Astrocyte (in vitro differentiated cells and primary cell): ENCODE results near the gene OLFML2B. TPM values are rescaled to one million over a fixed set of nuclear protein-coding genes. Genes with fewer than 3 reads are reported as not detected.

ENCODE experiments used
- DNase-seq: peaks from one replicate; pipeline ENCODE4 v3.0.0-alpha.2; 2010; ENCODE audit warnings: low read depth
- FAIRE-seq: peaks from 2 replicates; lab custom pipeline; 2011; peaks lifted over from hg19 to GRCh38; lab: Jason Lieb, UNC
- H2AFZ ChIP-seq: 2 replicates; pipeline ENCODE4 v1.6.0; 2012; ENCODE audit warnings: low read depth, low read length, inconsistent platforms
- H3K27ac ChIP-seq: 2 replicates; pipeline ENCODE4 v1.5.1; 2011; ENCODE audit warnings: low read depth, low read length, inconsistent platforms
- H3K27me3 ChIP-seq: 2 replicates; pipeline ENCODE4 v1.6.0; 2011; ENCODE audit warnings: low read length, inconsistent platforms; ENCODE audit not compliant: insufficient read depth
- H3K36me3 ChIP-seq: 2 replicates; pipeline ENCODE4 v1.5.1; 2011; ENCODE audit warnings: low read length, inconsistent platforms; ENCODE audit not compliant: insufficient read depth
- H3K4me1 ChIP-seq: 2 replicates; pipeline ENCODE4 v1.5.1; 2011; ENCODE audit warnings: low read length, inconsistent platforms; ENCODE audit not compliant: insufficient read depth
- H3K4me2 ChIP-seq: 2 replicates; pipeline ENCODE4 v1.6.0; 2012; ENCODE audit warnings: low read length, inconsistent platforms
- H3K4me3 ChIP-seq: 2 replicates; pipeline ENCODE4 v1.5.1; 2011; ENCODE audit warnings: low read depth, mild to moderate bottlenecking, low read length, inconsistent platforms; ENCODE audit not compliant: insufficient read depth
- H3K79me2 ChIP-seq: 2 replicates; pipeline ENCODE4 v1.6.0; 2012; ENCODE audit warnings: mild to moderate bottlenecking, low read length, inconsistent platforms; ENCODE audit not compliant: insufficient read depth
- H3K9ac ChIP-seq: 2 replicates; pipeline ENCODE4 v1.6.0; 2012; ENCODE audit warnings: mild to moderate bottlenecking, low read length, inconsistent platforms
- H3K9me3 ChIP-seq: 2 replicates; pipeline ENCODE4 v1.5.1; 2012; ENCODE audit warnings: low read depth, mild to moderate bottlenecking, low read length, inconsistent platforms; ENCODE audit not compliant: insufficient read depth
- H4K20me1 ChIP-seq: 2 replicates; pipeline ENCODE4 v1.6.0; 2012; ENCODE audit warnings: low read length, inconsistent platforms; ENCODE audit not compliant: insufficient read depth
- H3K27ac Mint-ChIP-seq: one replicate; pipeline ENCODE4 v1.8.0; 2021; ENCODE audit warnings: mild to moderate bottlenecking, mixed read lengths; ENCODE audit not compliant: unreplicated experiment
- H3K27me3 Mint-ChIP-seq: one replicate; pipeline ENCODE4 v1.8.0; 2021; ENCODE audit warnings: low read depth, mixed read lengths; ENCODE audit not compliant: unreplicated experiment
- H3K36me3 Mint-ChIP-seq: one replicate; pipeline ENCODE4 v1.8.0; 2021; ENCODE audit warnings: low read depth, mixed read lengths; ENCODE audit not compliant: unreplicated experiment
- H3K4me1 Mint-ChIP-seq: one replicate; pipeline ENCODE4 v1.8.0; 2021; ENCODE audit warnings: low read depth, mixed read lengths; ENCODE audit not compliant: unreplicated experiment
- H3K4me3 Mint-ChIP-seq: one replicate; pipeline ENCODE4 v1.8.0; 2021; ENCODE audit warnings: mild to moderate bottlenecking, moderate library complexity, mixed read lengths; ENCODE audit not compliant: unreplicated experiment
- H3K9me3 Mint-ChIP-seq: one replicate; pipeline ENCODE4 v1.8.0; 2021; ENCODE audit warnings: mild to moderate bottlenecking, mixed read lengths; ENCODE audit not compliant: unreplicated experiment
- EZH2 ChIP-seq: IDR thresholded peaks from 2 replicates; pipeline ENCODE4 v1.6.1; 2012; ENCODE audit warnings: mild to moderate bottlenecking, low read length, inconsistent platforms; ENCODE audit not compliant: insufficient read depth
- total RNA-seq: library from RNA; stranded (reverse); gene quantifications from 2 replicates; pipeline ENCODE4 v1.2.1, GENCODE V29; 2021
- TF ChIP-seq, protein P1 (sequence below): IDR thresholded peaks from 2 replicates; pipeline ENCODE4 v1.5.1; 2011; ENCODE audit warnings: low read depth, mild to moderate bottlenecking, inconsistent platforms, low read length, moderate library complexity; ENCODE audit not compliant: insufficient read depth

Gene OLFML2B
- total RNA-seq, 1 donor from 2014 or later = 14.7 TPM

DNA sequence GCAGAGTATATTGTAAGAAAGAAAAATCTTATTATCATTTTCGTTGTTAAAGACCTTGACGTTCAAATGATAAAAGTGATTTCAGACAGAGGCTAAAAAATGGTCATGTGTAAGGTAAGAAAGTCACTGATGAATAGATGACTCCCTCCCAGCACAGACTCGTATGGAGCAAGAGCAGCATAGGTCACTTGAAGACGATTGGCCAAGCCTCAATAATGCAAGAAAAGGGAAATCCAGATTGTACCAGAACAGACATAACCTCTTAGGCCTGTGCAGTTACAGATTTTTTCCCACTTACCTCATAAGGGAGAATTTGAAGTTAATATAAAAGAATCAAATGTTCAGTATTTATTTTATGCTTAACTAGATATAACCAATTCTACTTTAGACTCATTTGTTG lies 16.3 kb upstream of the OLFML2B start:
- Histone ChIP-seq H3K4me3 (no peak overlapping the region), H3K27me3 (no peaks in the 10 kb centered on the region), H3K79me2 (no peaks in the 10 kb centered on the region), H3K4me1 (peaks cover 9% of the 10 kb centered on the region), H3K9me3 (no peaks in the 10 kb centered on the region), H3K9ac (no peak overlapping the region), H4K20me1 (no peaks in the 10 kb centered on the region), H2AFZ (no peak overlapping the region), H3K36me3 (no peaks in the 10 kb centered on the region), H3K4me2 (no peak overlapping the region), H3K27ac (no peak overlapping the region)
- TF ChIP-seq EZH2 = no peak
- TF ChIP-seq, protein P1, sequence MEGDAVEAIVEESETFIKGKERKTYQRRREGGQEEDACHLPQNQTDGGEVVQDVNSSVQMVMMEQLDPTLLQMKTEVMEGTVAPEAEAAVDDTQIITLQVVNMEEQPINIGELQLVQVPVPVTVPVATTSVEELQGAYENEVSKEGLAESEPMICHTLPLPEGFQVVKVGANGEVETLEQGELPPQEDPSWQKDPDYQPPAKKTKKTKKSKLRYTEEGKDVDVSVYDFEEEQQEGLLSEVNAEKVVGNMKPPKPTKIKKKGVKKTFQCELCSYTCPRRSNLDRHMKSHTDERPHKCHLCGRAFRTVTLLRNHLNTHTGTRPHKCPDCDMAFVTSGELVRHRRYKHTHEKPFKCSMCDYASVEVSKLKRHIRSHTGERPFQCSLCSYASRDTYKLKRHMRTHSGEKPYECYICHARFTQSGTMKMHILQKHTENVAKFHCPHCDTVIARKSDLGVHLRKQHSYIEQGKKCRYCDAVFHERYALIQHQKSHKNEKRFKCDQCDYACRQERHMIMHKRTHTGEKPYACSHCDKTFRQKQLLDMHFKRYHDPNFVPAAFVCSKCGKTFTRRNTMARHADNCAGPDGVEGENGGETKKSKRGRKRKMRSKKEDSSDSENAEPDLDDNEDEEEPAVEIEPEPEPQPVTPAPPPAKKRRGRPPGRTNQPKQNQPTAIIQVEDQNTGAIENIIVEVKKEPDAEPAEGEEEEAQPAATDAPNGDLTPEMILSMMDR = no peak
- H3K4me1 Mint-ChIP-seq = peaks cover 6% of the 10 kb centered on the region
- FAIRE-seq = no peak
- H3K27me3 Mint-ChIP-seq = peaks cover 2% of the 10 kb centered on the region
- H3K36me3 Mint-ChIP-seq = no peaks in the 10 kb centered on the region
- no peak for DNase-seq
- H3K9me3 Mint-ChIP-seq = peaks cover 4% of the 10 kb centered on the region
- no peak overlapping the region for H3K4me3 Mint-ChIP-seq
- H3K27ac Mint-ChIP-seq = no peak overlapping the region

DNA sequence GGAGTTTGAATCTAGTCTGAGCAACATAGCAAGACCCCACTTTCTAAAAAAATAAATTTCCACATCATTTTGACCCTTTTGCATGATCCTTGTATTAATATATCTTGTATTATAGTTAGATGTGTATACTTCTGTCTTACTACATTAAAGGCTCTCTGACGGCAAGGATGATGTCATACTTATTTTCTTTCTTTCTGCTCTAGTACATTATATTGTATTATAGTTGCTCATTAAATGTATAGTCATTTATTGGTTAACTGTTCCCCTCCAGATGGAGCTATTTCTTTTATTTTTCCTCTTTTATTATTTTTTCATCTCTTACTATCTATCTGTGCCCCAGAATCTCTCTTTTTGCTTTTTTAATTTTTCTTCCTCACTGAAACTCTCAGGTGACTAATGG lies 15.0 kb upstream of the OLFML2B start:
- H2AFZ ChIP-seq = no peak overlapping the region
- H3K9me3 ChIP-seq = no peaks in the 10 kb centered on the region
- Mint-ChIP-seq H3K9me3 (peaks cover 3% of the 10 kb centered on the region), H3K36me3 (no peaks in the 10 kb centered on the region), H3K27me3 (peaks cover 2% of the 10 kb centered on the region), H3K4me1 (peaks cover 6% of the 10 kb centered on the region), H3K27ac (no peak overlapping the region), H3K4me3 (no peak overlapping the region)
- DNase-seq (no peak), FAIRE-seq (no peak)
- H3K79me2 ChIP-seq = no peaks in the 10 kb centered on the region
- H3K4me2 ChIP-seq = no peak overlapping the region
- peaks cover 9% of the 10 kb centered on the region for H3K4me1 ChIP-seq
- no peak overlapping the region for H3K4me3 ChIP-seq
- H3K27ac ChIP-seq = no peak overlapping the region
- H3K27me3 ChIP-seq = no peaks in the 10 kb centered on the region
- no peaks in the 10 kb centered on the region for H4K20me1 ChIP-seq
- no peak overlapping the region for H3K9ac ChIP-seq
- TF ChIP-seq, protein P1 = no peak
- TF ChIP-seq EZH2 = no peak
- H3K36me3 ChIP-seq = no peaks in the 10 kb centered on the region

DNA sequence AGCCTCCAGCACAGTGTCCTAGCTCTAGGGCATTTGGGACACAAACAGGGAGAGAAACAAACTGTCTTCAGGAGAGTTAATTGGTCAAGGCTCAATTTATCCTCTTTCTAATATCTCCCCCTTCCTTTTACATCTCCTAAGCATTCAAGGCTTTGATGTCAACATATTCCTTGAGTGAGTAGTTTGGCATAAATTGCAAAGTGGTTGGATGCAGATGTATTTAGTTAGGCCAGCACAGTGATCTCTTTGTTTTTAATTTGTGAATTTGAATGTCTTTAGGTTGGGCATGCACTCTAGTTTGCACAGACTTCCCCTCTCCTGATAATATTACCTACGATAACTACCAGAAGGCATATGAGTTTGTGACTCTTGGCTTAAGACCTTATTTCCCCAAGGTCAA lies 12.5 kb upstream of the OLFML2B start:
- Mint-ChIP-seq H3K27me3 (peaks cover 15% of the 10 kb centered on the region), H3K36me3 (peaks cover 2% of the 10 kb centered on the region), H3K27ac (no peak overlapping the region), H3K4me3 (no peak overlapping the region), H3K9me3 (peaks cover 2% of the 10 kb centered on the region), H3K4me1 (peaks cover 6% of the 10 kb centered on the region)
- H3K4me3 ChIP-seq = no peak overlapping the region
- no peaks in the 10 kb centered on the region for H3K79me2 ChIP-seq
- DNase-seq (peak; percentile 13), FAIRE-seq (no peak)
- H4K20me1 ChIP-seq = no peaks in the 10 kb centered on the region
- H3K4me1 ChIP-seq = peaks cover 9% of the 10 kb centered on the region
- no peak for TF ChIP-seq EZH2
- TF ChIP-seq, protein P1 = no peak
- H2AFZ ChIP-seq = no peak overlapping the region
- H3K9ac ChIP-seq = no peak overlapping the region
- no peaks in the 10 kb centered on the region for H3K9me3 ChIP-seq
- no peaks in the 10 kb centered on the region for H3K36me3 ChIP-seq
- H3K4me2 ChIP-seq = no peak overlapping the region
- no peak overlapping the region for H3K27ac ChIP-seq
- H3K27me3 ChIP-seq = no peaks in the 10 kb centered on the region
